Measurements from ENCODE around the gene BACE1-AS. TPM values are rescaled to one million over a fixed set of nuclear protein-coding genes. Genes with fewer than 3 reads are reported as not detected.
A peak's percentile ranks its signal among the peaks of the same experiment; 100 is the strongest.

Gene BACE1-AS
- total RNA-seq, 1 experiment from 2014 or later: 13.7 TPM

DNA sequence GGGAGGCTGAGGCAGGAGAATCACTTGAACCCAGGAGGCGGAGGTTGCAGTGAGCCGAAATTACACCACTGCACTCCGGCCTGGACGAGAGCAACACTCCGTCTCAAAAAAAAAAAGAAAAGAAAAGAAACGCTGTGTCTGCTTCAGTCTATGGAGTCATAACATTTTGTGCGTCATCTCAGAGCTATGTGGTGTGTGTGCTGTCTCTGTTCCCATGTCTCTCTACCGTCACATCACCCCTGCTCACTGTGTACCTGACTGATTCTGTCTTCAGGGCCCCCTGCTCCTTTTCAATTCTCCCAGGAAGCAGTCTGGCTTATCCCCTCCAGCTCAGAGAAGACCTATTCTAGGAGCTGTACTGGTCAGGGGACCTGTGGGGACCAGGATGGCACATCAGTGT, 7.0 kb downstream of the BACE1-AS start:
- H3K4me1 ChIP-seq (ENCODE audit: insufficient read depth, low read length, poor library complexity, severe bottlenecking): peaks cover 8% of the 10 kb centered on the region
- H3K27me3 ChIP-seq (replicated peaks; ENCODE audit: insufficient read depth, low read depth, low read length, poor library complexity): no peaks in the 10 kb centered on the region
- CTCF ChIA-PET: no interaction called here
- no peaks in the 10 kb centered on the region for H3K9me3 ChIP-seq (ENCODE audit: low read depth, low read length, poor library complexity, severe bottlenecking)
- no peak for TF ChIP-seq EZH2 (IDR thresholded peaks at IDR 0.05; ENCODE audit: borderline replicate concordance, low read depth, low read length, poor library complexity, severe bottlenecking)
- TF ChIP-seq, protein P1, sequence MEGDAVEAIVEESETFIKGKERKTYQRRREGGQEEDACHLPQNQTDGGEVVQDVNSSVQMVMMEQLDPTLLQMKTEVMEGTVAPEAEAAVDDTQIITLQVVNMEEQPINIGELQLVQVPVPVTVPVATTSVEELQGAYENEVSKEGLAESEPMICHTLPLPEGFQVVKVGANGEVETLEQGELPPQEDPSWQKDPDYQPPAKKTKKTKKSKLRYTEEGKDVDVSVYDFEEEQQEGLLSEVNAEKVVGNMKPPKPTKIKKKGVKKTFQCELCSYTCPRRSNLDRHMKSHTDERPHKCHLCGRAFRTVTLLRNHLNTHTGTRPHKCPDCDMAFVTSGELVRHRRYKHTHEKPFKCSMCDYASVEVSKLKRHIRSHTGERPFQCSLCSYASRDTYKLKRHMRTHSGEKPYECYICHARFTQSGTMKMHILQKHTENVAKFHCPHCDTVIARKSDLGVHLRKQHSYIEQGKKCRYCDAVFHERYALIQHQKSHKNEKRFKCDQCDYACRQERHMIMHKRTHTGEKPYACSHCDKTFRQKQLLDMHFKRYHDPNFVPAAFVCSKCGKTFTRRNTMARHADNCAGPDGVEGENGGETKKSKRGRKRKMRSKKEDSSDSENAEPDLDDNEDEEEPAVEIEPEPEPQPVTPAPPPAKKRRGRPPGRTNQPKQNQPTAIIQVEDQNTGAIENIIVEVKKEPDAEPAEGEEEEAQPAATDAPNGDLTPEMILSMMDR (conservative IDR thresholded peaks at IDR 0.05; ENCODE audit: low read depth, low read length): no peak
- no peak overlapping the region for H3K27ac ChIP-seq (ENCODE audit: low read depth, low read length, poor library complexity, severe bottlenecking)
- no peaks in the 10 kb centered on the region for H3K36me3 ChIP-seq (ENCODE audit: insufficient read depth, low read length, poor library complexity, severe bottlenecking)
- BruUV-seq (replicated peaks): no TSS peak
- H3K4me3 ChIP-seq (ENCODE audit: low read depth, low read length, poor library complexity, severe bottlenecking): no peak overlapping the region
- DNase-seq (ENCODE audit: low spot score): no peak
- intact Hi-C loops (cut with micrococcal nuclease; ENCODE audit: unreplicated experiment): no loop called here
- POLR2A ChIA-PET (ENCODE audit: low non-redundant PET): no interaction called here

- Histone ChIP-seq H3K4me3 (ENCODE audit: low read depth, low read length, poor library complexity, severe bottlenecking) (no peak overlapping the region), H3K4me1 (ENCODE audit: insufficient read depth, low read length, poor library complexity, severe bottlenecking) (peaks cover 8% of the 10 kb centered on the region), H3K9me3 (ENCODE audit: low read depth, low read length, poor library complexity, severe bottlenecking) (no peaks in the 10 kb centered on the region), H3K27ac (ENCODE audit: low read depth, low read length, poor library complexity, severe bottlenecking) (no peak overlapping the region), H3K36me3 (ENCODE audit: insufficient read depth, low read length, poor library complexity, severe bottlenecking) (no peaks in the 10 kb centered on the region), H3K27me3 (replicated peaks; ENCODE audit: insufficient read depth, low read depth, low read length, poor library complexity) (no peaks in the 10 kb centered on the region)
- CTCF ChIA-PET: no interaction called here
- POLR2A ChIA-PET (ENCODE audit: low non-redundant PET): no interaction called here
- BruUV-seq (replicated peaks): no TSS peak
- TF ChIP-seq, protein P1 (conservative IDR thresholded peaks at IDR 0.05; ENCODE audit: low read depth, low read length): no peak
- TF ChIP-seq EZH2 (IDR thresholded peaks at IDR 0.05; ENCODE audit: borderline replicate concordance, low read depth, low read length, poor library complexity, severe bottlenecking): no peak
- DNase-seq (ENCODE audit: low spot score): no peak
- intact Hi-C loops (cut with micrococcal nuclease; ENCODE audit: unreplicated experiment): no loop called here
Measured at GRCh38 chr11:117299351-117300282, 8.5 kb downstream of the BACE1-AS start.

DNA sequence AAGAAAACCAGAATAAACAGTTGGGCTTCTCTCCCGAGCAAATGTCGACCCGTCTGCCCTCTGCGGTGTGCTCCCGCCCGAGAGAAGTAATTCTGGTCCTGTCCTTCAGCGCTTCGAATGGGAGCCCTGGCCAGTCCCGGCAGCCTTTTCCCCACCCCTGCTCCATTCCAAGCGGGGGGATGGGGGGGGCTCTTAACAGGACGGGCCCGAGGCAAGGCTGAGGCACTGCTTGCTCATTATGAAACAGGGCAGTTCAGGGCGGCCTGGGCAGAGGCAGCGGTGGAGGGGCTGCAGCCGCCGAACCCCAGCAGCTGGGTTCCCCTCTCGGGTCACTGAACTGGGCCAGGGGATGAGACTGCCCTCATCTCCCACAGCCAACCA, 9.1 kb downstream of the BACE1-AS start:
- POLR2A ChIA-PET (ENCODE audit: low non-redundant PET): no interaction called here
- BruUV-seq (replicated peaks): no TSS peak
- no peaks in the 10 kb centered on the region for H3K36me3 ChIP-seq (ENCODE audit: insufficient read depth, low read length, poor library complexity, severe bottlenecking)
- no peak for DNase-seq (ENCODE audit: low spot score)
- no peaks in the 10 kb centered on the region for H3K9me3 ChIP-seq (ENCODE audit: low read depth, low read length, poor library complexity, severe bottlenecking)
- CTCF ChIA-PET: no interaction called here
- H3K4me1 ChIP-seq (ENCODE audit: insufficient read depth, low read length, poor library complexity, severe bottlenecking): peaks cover 8% of the 10 kb centered on the region
- no peak for TF ChIP-seq EZH2 (IDR thresholded peaks at IDR 0.05; ENCODE audit: borderline replicate concordance, low read depth, low read length, poor library complexity, severe bottlenecking)
- TF ChIP-seq, protein P1 (conservative IDR thresholded peaks at IDR 0.05; ENCODE audit: low read depth, low read length): no peak
- no peaks in the 10 kb centered on the region for H3K27me3 ChIP-seq (replicated peaks; ENCODE audit: insufficient read depth, low read depth, low read length, poor library complexity)
- H3K4me3 ChIP-seq (ENCODE audit: low read depth, low read length, poor library complexity, severe bottlenecking): no peak overlapping the region
- peak overlapping the region; percentile 5 for H3K27ac ChIP-seq (ENCODE audit: low read depth, low read length, poor library complexity, severe bottlenecking)
- intact Hi-C loops (cut with micrococcal nuclease; ENCODE audit: unreplicated experiment): no loop called here

Measured in A673 (cell line).